ENCODE data around the gene SLC29A3. TPM values are rescaled to one million over a fixed set of nuclear protein-coding genes. Genes with fewer than 3 reads are reported as not detected.

Gene SLC29A3
- total and polyA plus RNA-seq, 5 donors from 2014 or later = 4.8 to 16.2 (median 11.1) TPM

- no peaks in the 10 kb centered on the region for H3K36me3 Mint-ChIP-seq
- H3K4me1 ChIP-seq (ENCODE audit: control insufficient read depth, insufficient read depth, low read length, poor library complexity, severe bottlenecking) = no peaks in the 10 kb centered on the region
- no peaks in the 10 kb centered on the region for H3K27me3 Mint-ChIP-seq
- no peaks in the 10 kb centered on the region for H3K9me3 ChIP-seq (ENCODE audit: control insufficient read depth in 2 of 2, low read length in 2 of 2)
- no peaks in the 10 kb centered on the region for H3K9me3 Mint-ChIP-seq
- H3K27ac ChIP-seq (ENCODE audit: insufficient read depth, low read length, poor library complexity, severe bottlenecking) = no peak overlapping the region
- no peaks in the 10 kb centered on the region for H3K27me3 ChIP-seq (ENCODE audit: control insufficient read depth, insufficient read depth, low read length)
- H3K4me1 Mint-ChIP-seq = no peaks in the 10 kb centered on the region
- no peak for DNase-seq
- no peak overlapping the region for H3K4me3 ChIP-seq (ENCODE audit: low read depth, low read length)
- no peak for ATAC-seq (ENCODE audit: low read depth in 2 of 2)
- H3K36me3 ChIP-seq (ENCODE audit: control insufficient read depth, insufficient read depth, low read length) = no peaks in the 10 kb centered on the region
- no peak overlapping the region for H3K4me3 Mint-ChIP-seq
- no peak overlapping the region for H3K27ac Mint-ChIP-seq
Observed at GRCh38 chr10:71281646-71282322, 37.3 kb upstream of the SLC29A3 start.

DNA sequence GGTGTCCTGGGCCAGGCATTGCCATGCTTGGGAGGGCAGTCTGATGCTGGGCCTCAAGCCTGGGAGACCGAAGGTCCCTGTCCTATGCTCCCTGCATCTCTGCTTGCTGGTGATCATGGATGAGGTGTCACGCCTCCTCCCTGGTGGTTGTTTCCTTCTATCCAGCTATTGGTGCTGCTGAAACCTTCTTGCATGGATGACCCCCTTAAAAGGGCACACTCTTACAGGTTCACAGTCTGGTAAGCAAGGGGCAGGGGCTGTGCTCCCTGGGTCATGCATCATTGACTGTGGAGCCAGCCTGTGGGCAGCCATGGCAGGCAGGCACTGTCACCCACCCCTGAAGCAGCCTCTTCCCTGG is 36.8 kb upstream of the SLC29A3 start:
- H3K9me3 Mint-ChIP-seq = no peaks in the 10 kb centered on the region
- H3K36me3 ChIP-seq (ENCODE audit: control insufficient read depth, insufficient read depth, low read length) = no peaks in the 10 kb centered on the region
- no peaks in the 10 kb centered on the region for H3K4me1 Mint-ChIP-seq
- no peak overlapping the region for H3K27ac Mint-ChIP-seq
- H3K27ac ChIP-seq (ENCODE audit: insufficient read depth, low read length, poor library complexity, severe bottlenecking) = no peak overlapping the region
- H3K9me3 ChIP-seq (ENCODE audit: control insufficient read depth in 2 of 2, low read length in 2 of 2) = no peaks in the 10 kb centered on the region
- DNase-seq (no peak), ATAC-seq (ENCODE audit: low read depth in 2 of 2) (no peak)
- H3K27me3 Mint-ChIP-seq = no peaks in the 10 kb centered on the region
- no peaks in the 10 kb centered on the region for H3K4me1 ChIP-seq (ENCODE audit: control insufficient read depth, insufficient read depth, low read length, poor library complexity, severe bottlenecking)
- no peaks in the 10 kb centered on the region for H3K27me3 ChIP-seq (ENCODE audit: control insufficient read depth, insufficient read depth, low read length)
- H3K4me3 Mint-ChIP-seq = no peak overlapping the region
- H3K36me3 Mint-ChIP-seq = no peaks in the 10 kb centered on the region
- H3K4me3 ChIP-seq (ENCODE audit: low read depth, low read length) = no peak overlapping the region

GRCh38 chr10:71283410-71283809 is 35.6 kb upstream of the SLC29A3 start:
- DNase-seq = no peak
- no peak overlapping the region for H3K4me3 Mint-ChIP-seq
- H3K27me3 Mint-ChIP-seq = no peaks in the 10 kb centered on the region
- Histone ChIP-seq H3K9me3 (ENCODE audit: control insufficient read depth in 2 of 2, low read length in 2 of 2) (no peaks in the 10 kb centered on the region), H3K36me3 (ENCODE audit: control insufficient read depth, insufficient read depth, low read length) (no peaks in the 10 kb centered on the region), H3K4me1 (ENCODE audit: control insufficient read depth, insufficient read depth, low read length, poor library complexity, severe bottlenecking) (no peaks in the 10 kb centered on the region), H3K4me3 (ENCODE audit: low read depth, low read length) (no peak overlapping the region), H3K27ac (ENCODE audit: insufficient read depth, low read length, poor library complexity, severe bottlenecking) (no peak overlapping the region), H3K27me3 (ENCODE audit: control insufficient read depth, insufficient read depth, low read length) (no peaks in the 10 kb centered on the region)
- no peaks in the 10 kb centered on the region for H3K9me3 Mint-ChIP-seq
- no peaks in the 10 kb centered on the region for H3K36me3 Mint-ChIP-seq
- no peak for ATAC-seq (ENCODE audit: low read depth in 2 of 2)
- no peaks in the 10 kb centered on the region for H3K4me1 Mint-ChIP-seq
- H3K27ac Mint-ChIP-seq = no peak overlapping the region

GRCh38 chr10:71283876-71284275 is 35.2 kb upstream of the SLC29A3 start:
- ATAC-seq (ENCODE audit: low read depth in 2 of 2) (no peak), DNase-seq (no peak)
- Histone ChIP-seq H3K4me3 (ENCODE audit: low read depth, low read length) (no peak overlapping the region), H3K36me3 (ENCODE audit: control insufficient read depth, insufficient read depth, low read length) (no peaks in the 10 kb centered on the region), H3K27ac (ENCODE audit: insufficient read depth, low read length, poor library complexity, severe bottlenecking) (no peak overlapping the region), H3K27me3 (ENCODE audit: control insufficient read depth, insufficient read depth, low read length) (no peaks in the 10 kb centered on the region), H3K9me3 (ENCODE audit: control insufficient read depth in 2 of 2, low read length in 2 of 2) (no peaks in the 10 kb centered on the region), H3K4me1 (ENCODE audit: control insufficient read depth, insufficient read depth, low read length, poor library complexity, severe bottlenecking) (no peaks in the 10 kb centered on the region)
- Mint-ChIP-seq H3K27ac (no peak overlapping the region), H3K4me3 (no peak overlapping the region), H3K27me3 (no peaks in the 10 kb centered on the region), H3K4me1 (no peaks in the 10 kb centered on the region), H3K36me3 (no peaks in the 10 kb centered on the region), H3K9me3 (no peaks in the 10 kb centered on the region)

DNA sequence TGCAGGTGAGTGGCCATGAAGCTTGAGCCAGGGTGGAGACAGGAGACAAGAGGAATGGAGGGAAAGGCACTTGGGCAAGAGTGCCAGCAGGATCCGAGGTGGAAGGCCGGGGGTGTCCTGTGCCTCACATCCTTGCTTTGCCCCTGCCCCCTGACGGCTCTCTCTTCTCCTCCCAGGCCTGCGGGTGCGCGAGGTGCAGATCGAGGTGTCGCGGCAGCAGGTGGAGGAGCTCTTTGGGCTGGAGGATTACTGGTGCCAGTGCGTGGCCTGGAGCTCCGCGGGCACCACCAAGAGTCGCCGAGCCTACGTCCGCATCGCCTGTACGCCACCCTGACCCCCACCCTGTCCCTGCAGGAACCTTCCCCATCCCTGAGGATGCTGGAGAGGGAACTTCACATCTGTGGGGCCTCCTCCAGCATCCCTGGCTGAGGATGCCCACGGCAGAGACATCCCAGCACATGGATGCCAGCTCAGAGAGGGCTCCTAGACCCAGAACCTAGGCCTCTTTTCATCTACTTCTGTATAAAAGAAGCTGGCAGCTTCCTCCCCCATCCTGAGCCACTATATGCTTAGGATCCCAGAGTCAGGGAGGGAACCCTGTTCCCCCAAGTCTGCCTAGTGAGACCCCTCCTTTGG is 34.4 kb upstream of the SLC29A3 start:
- Histone ChIP-seq H3K9me3 (ENCODE audit: control insufficient read depth in 2 of 2, low read length in 2 of 2) (no peaks in the 10 kb centered on the region), H3K4me1 (ENCODE audit: control insufficient read depth, insufficient read depth, low read length, poor library complexity, severe bottlenecking) (no peaks in the 10 kb centered on the region), H3K27me3 (ENCODE audit: control insufficient read depth, insufficient read depth, low read length) (no peaks in the 10 kb centered on the region), H3K27ac (ENCODE audit: insufficient read depth, low read length, poor library complexity, severe bottlenecking) (no peak overlapping the region), H3K4me3 (ENCODE audit: low read depth, low read length) (no peak overlapping the region), H3K36me3 (ENCODE audit: control insufficient read depth, insufficient read depth, low read length) (no peaks in the 10 kb centered on the region)
- no peak overlapping the region for H3K27ac Mint-ChIP-seq
- peaks cover 4% of the 10 kb centered on the region for H3K27me3 Mint-ChIP-seq
- DNase-seq = no peak
- no peak for ATAC-seq (ENCODE audit: low read depth in 2 of 2)
- H3K4me1 Mint-ChIP-seq = no peaks in the 10 kb centered on the region
- H3K4me3 Mint-ChIP-seq = no peak overlapping the region
- no peaks in the 10 kb centered on the region for H3K9me3 Mint-ChIP-seq
- H3K36me3 Mint-ChIP-seq = no peaks in the 10 kb centered on the region

DNA sequence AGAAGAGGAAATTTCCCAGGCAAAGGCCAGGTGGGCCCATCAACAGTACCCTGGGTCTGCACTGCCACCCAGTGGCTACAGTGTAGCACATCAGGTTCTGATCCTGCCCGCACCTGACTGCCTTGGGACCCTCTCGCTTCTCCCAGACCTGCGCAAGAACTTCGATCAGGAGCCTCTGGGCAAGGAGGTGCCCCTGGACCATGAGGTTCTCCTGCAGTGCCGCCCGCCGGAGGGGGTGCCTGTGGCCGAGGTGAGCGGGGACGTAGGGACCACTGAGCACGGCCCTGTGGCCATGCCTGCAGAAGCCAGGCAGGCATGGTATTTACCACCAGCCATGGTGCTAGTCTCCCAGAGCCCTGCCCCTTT is 33.9 kb upstream of the SLC29A3 start:
- no peak overlapping the region for H3K4me3 Mint-ChIP-seq
- H3K36me3 Mint-ChIP-seq = no peaks in the 10 kb centered on the region
- H3K9me3 Mint-ChIP-seq = no peaks in the 10 kb centered on the region
- Histone ChIP-seq H3K4me1 (ENCODE audit: control insufficient read depth, insufficient read depth, low read length, poor library complexity, severe bottlenecking) (no peaks in the 10 kb centered on the region), H3K9me3 (ENCODE audit: control insufficient read depth in 2 of 2, low read length in 2 of 2) (no peaks in the 10 kb centered on the region), H3K27me3 (ENCODE audit: control insufficient read depth, insufficient read depth, low read length) (no peaks in the 10 kb centered on the region), H3K36me3 (ENCODE audit: control insufficient read depth, insufficient read depth, low read length) (no peaks in the 10 kb centered on the region), H3K27ac (ENCODE audit: insufficient read depth, low read length, poor library complexity, severe bottlenecking) (no peak overlapping the region), H3K4me3 (ENCODE audit: low read depth, low read length) (no peak overlapping the region)
- no peaks in the 10 kb centered on the region for H3K4me1 Mint-ChIP-seq
- H3K27me3 Mint-ChIP-seq = peaks cover 4% of the 10 kb centered on the region
- no peak overlapping the region for H3K27ac Mint-ChIP-seq
- DNase-seq (no peak), ATAC-seq (ENCODE audit: low read depth in 2 of 2) (no peak)

DNA sequence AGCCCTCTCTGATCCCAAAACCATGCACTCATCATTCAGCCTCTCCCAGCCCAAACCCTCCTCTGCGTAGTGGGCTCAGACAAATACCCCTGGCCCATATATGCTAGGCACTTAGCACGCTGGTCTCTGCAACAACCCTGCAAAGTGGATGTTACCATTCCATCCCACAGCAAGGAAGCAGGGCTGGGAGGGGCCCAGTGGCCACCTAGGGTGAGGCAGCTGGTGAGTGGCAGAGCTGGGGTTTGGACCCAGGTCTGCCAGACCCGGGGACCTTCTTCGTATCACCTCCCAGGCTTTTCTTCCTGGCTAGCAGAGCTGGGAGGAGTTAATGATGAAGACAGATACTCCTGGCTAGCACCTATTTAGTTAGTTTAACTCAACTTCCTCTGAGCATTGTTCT is 33.1 kb upstream of the SLC29A3 start:
- no peaks in the 10 kb centered on the region for H3K9me3 ChIP-seq (ENCODE audit: control insufficient read depth in 2 of 2, low read length in 2 of 2)
- H3K27me3 ChIP-seq (ENCODE audit: control insufficient read depth, insufficient read depth, low read length) = no peaks in the 10 kb centered on the region
- ATAC-seq (ENCODE audit: low read depth in 2 of 2) = no peak

More for the DNA sequence above, 33.1 kb upstream of the SLC29A3 start:
- no peaks in the 10 kb centered on the region for H3K36me3 ChIP-seq (ENCODE audit: control insufficient read depth, insufficient read depth, low read length)
- no peak overlapping the region for H3K27ac ChIP-seq (ENCODE audit: insufficient read depth, low read length, poor library complexity, severe bottlenecking)
- no peak overlapping the region for H3K4me3 ChIP-seq (ENCODE audit: low read depth, low read length)
- Mint-ChIP-seq H3K27ac (no peak overlapping the region), H3K27me3 (peaks cover 4% of the 10 kb centered on the region), H3K4me3 (no peak overlapping the region), H3K4me1 (no peaks in the 10 kb centered on the region), H3K36me3 (no peaks in the 10 kb centered on the region), H3K9me3 (no peaks in the 10 kb centered on the region)
- no peaks in the 10 kb centered on the region for H3K4me1 ChIP-seq (ENCODE audit: control insufficient read depth, insufficient read depth, low read length, poor library complexity, severe bottlenecking)
- no peak for DNase-seq

Measured in CD4-positive, CD25-positive, alpha-beta regulatory T cell (primary cell).